ENCODE data around the gene RNF182. TPM values are rescaled to one million over a fixed set of nuclear protein-coding genes. Genes with fewer than 3 reads are reported as not detected.

Gene RNF182
- total RNA-seq, 4 donors from 2014 or later: 0.19 TPM; not detected in 3

GRCh38 chr6:13903364-13903763 lies 21.4 kb upstream of the RNF182 start:
- Histone ChIP-seq H3K4me3 (no peak overlapping the region), H3K27me3 (peaks cover 0 to 75% (median 0%) of the 10 kb centered on the region in 4 donors), H3K27ac (no peak overlapping the region), H3K36me3 (no peaks in the 10 kb centered on the region), H3K4me1 (no peaks in the 10 kb centered on the region), H3K9me3 (no peaks in the 10 kb centered on the region)
- TF ChIP-seq POLR2A (IDR thresholded peaks at IDR 0.05): no peak
- TF ChIP-seq, protein P1, sequence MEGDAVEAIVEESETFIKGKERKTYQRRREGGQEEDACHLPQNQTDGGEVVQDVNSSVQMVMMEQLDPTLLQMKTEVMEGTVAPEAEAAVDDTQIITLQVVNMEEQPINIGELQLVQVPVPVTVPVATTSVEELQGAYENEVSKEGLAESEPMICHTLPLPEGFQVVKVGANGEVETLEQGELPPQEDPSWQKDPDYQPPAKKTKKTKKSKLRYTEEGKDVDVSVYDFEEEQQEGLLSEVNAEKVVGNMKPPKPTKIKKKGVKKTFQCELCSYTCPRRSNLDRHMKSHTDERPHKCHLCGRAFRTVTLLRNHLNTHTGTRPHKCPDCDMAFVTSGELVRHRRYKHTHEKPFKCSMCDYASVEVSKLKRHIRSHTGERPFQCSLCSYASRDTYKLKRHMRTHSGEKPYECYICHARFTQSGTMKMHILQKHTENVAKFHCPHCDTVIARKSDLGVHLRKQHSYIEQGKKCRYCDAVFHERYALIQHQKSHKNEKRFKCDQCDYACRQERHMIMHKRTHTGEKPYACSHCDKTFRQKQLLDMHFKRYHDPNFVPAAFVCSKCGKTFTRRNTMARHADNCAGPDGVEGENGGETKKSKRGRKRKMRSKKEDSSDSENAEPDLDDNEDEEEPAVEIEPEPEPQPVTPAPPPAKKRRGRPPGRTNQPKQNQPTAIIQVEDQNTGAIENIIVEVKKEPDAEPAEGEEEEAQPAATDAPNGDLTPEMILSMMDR (IDR thresholded peaks at IDR 0.05): no peak
- intact Hi-C loops (cut with DNase I): loop anchor here (10.0 kb wide), 2 partner anchors 161 to 241 kb away; no protein-coding TSS in a partner anchor
- no peak for DNase-seq
- 57 to 73% methylated on average over 3 of the region's 3 CpGs for WGBS, 2 donors

GRCh38 chr6:13907001-13907350 lies 17.8 kb upstream of the RNF182 start:
- WGBS, 2 donors: 75 to 92% methylated on average over 2 of the region's 2 CpGs

DNA sequence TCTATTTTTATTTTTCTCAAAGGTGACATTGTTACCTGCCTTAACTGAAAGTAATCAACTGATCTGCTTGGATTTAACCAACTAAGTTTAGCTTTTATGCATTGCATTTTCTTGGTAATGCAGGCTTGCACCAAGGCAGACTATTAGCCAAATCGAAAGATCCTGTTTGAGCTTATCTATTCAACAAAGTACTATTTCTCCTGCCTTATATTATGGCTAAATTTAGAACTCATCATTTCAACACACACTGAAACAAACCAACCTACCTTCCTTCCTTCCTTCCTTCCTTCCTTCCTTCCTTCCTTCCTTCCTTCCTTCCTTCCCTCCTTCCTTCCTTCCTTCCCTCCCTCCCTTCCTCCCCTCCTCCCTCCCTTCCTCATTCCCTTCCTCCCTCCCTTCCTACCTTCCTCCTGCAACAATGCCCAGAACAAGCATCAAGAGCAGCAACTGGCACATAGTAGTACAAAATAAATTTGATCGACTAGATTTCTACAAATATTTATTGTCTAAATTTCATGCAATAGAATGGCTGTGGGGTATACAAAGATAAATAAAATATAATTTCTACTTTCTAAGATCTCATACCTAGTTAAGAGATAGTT lies 17.0 kb upstream of the RNF182 start:
- intact Hi-C loops (cut with DNase I): loop anchor here (10.0 kb wide), 2 partner anchors 157 to 237 kb away; no protein-coding TSS in a partner anchor
- WGBS, 2 donors: 69 to 81% methylated on average over 2 of the region's 2 CpGs
- no peaks in the 10 kb centered on the region for H3K36me3 ChIP-seq
- no peak overlapping the region for H3K27ac ChIP-seq
- H3K9me3 ChIP-seq: no peaks in the 10 kb centered on the region
- H3K4me1 ChIP-seq: no peaks in the 10 kb centered on the region
- TF ChIP-seq POLR2A (IDR thresholded peaks at IDR 0.05): no peak
- TF ChIP-seq, protein P1 (IDR thresholded peaks at IDR 0.05): no peak
- H3K4me3 ChIP-seq: no peak overlapping the region
- peaks cover 0 to 53% (median 0%) of the 10 kb centered on the region in 4 donors for H3K27me3 ChIP-seq
- no peak for DNase-seq

More at GRCh38 chr6:13907001-13907350, 17.8 kb upstream of the RNF182 start:
- H3K36me3 ChIP-seq: no peaks in the 10 kb centered on the region
- H3K9me3 ChIP-seq: no peaks in the 10 kb centered on the region
- TF ChIP-seq, protein P1 (IDR thresholded peaks at IDR 0.05): no peak
- TF ChIP-seq POLR2A (IDR thresholded peaks at IDR 0.05): no peak
- H3K27ac ChIP-seq: no peak overlapping the region
- H3K4me1 ChIP-seq: no peaks in the 10 kb centered on the region
- no peak for DNase-seq
- H3K27me3 ChIP-seq: peaks cover 0 to 59% (median 0%) of the 10 kb centered on the region in 4 donors
- intact Hi-C loops (cut with DNase I): loop anchor here (10.0 kb wide), 2 partner anchors 158 to 238 kb away; no protein-coding TSS in a partner anchor
- no peak overlapping the region for H3K4me3 ChIP-seq

- intact Hi-C loops (cut with DNase I): loop anchor here (10.0 kb wide), 2 partner anchors 156 to 236 kb away; no protein-coding TSS in a partner anchor
- H3K4me1 ChIP-seq: no peaks in the 10 kb centered on the region
- 2 to 7% methylated on average over 3 of the region's 3 CpGs for WGBS, 2 donors
- no peak overlapping the region for H3K4me3 ChIP-seq
- no peaks in the 10 kb centered on the region for H3K36me3 ChIP-seq
- H3K9me3 ChIP-seq: no peaks in the 10 kb centered on the region
- no peak for TF ChIP-seq POLR2A (IDR thresholded peaks at IDR 0.05)
- TF ChIP-seq, protein P1 (IDR thresholded peaks at IDR 0.05): peak; percentile 66 to 84 (median 74)
- no peak for DNase-seq
- H3K27ac ChIP-seq: no peak overlapping the region
- H3K27me3 ChIP-seq: peaks cover 0 to 46% (median 0%) of the 10 kb centered on the region in 4 donors
These were observed 15.8 kb upstream of the RNF182 start for GRCh38 chr6:13908955-13909381.

GRCh38 chr6:13910443-13910842 lies 14.3 kb upstream of the RNF182 start:
- peaks cover 0 to 41% (median 0%) of the 10 kb centered on the region in 4 donors for H3K27me3 ChIP-seq
- intact Hi-C loops (cut with DNase I): loop anchor here (10.0 kb wide), 1 partner anchor 134 kb away; no protein-coding TSS in a partner anchor
- no peak for TF ChIP-seq POLR2A (IDR thresholded peaks at IDR 0.05)
- TF ChIP-seq, protein P1 (IDR thresholded peaks at IDR 0.05): no peak

More at GRCh38 chr6:13910443-13910842, 14.3 kb upstream of the RNF182 start:
- 57 to 72% methylated on average over 2 of the region's 2 CpGs for WGBS, 2 donors
- Histone ChIP-seq H3K36me3 (no peaks in the 10 kb centered on the region), H3K4me3 (no peak overlapping the region), H3K27ac (no peak overlapping the region), H3K9me3 (no peaks in the 10 kb centered on the region), H3K4me1 (no peaks in the 10 kb centered on the region)
- no peak for DNase-seq
